ENCODE results near the gene SHMT2. TPM values are rescaled to one million over a fixed set of nuclear protein-coding genes. Genes with fewer than 3 reads are reported as not detected.
A peak's percentile ranks its signal among the peaks of the same experiment; 100 is the strongest.

The SHMT2 gene
- 344 TPM for polyA plus RNA-seq (2013, experiment 1 of 2; ENCODE audit: insufficient read length)
- polyA plus RNA-seq (2013, experiment 2 of 2; ENCODE audit: insufficient read length) = 354 TPM

GRCh38 chr12:57229634-57230380 is at the start of gene SHMT2:
TSS of gene SHMT2 (plus strand) at chr12:57229711. CDS start at chr12:57229779, 68 bp downstream.
- DNase-seq = peak; percentile 96

GRCh38 chr12:57180321-57180989 is 49.1 kb upstream of the SHMT2 start:
- no peak for DNase-seq

- DNase-seq = no peak
Observed at GRCh38 chr12:57181072-57181471, 48.4 kb upstream of the SHMT2 start.

- DNase-seq = peak; percentile 81
Observed at GRCh38 chr12:57181561-57182155, 47.9 kb upstream of the SHMT2 start.

GRCh38 chr12:57182918-57183575 is 46.5 kb upstream of the SHMT2 start:
- peak; percentile 62 for DNase-seq

- DNase-seq = no peak
Observed at GRCh38 chr12:57183939-57184725, 45.4 kb upstream of the SHMT2 start.

GRCh38 chr12:57185403-57185802 is 44.1 kb upstream of the SHMT2 start:
- no peak for DNase-seq

- DNase-seq = no peak
Observed at GRCh38 chr12:57185906-57186508, 43.5 kb upstream of the SHMT2 start.

GRCh38 chr12:57187222-57188089 is 42.1 kb upstream of the SHMT2 start:
- no peak for DNase-seq

- no peak for DNase-seq
Observed at GRCh38 chr12:57188090-57188425, 41.5 kb upstream of the SHMT2 start.

- peak; percentile 25 for DNase-seq
Observed at GRCh38 chr12:57190037-57190436, 39.5 kb upstream of the SHMT2 start.

GRCh38 chr12:57190821-57191220 is 38.7 kb upstream of the SHMT2 start:
- no peak for DNase-seq

GRCh38 chr12:57191410-57191809 is 38.1 kb upstream of the SHMT2 start:
- no peak for DNase-seq

- DNase-seq = no peak
Observed at GRCh38 chr12:57192920-57193319, 36.6 kb upstream of the SHMT2 start.

- no peak for DNase-seq
Observed at GRCh38 chr12:57193706-57194245, 35.7 kb upstream of the SHMT2 start.

GRCh38 chr12:57194253-57194652 is 35.3 kb upstream of the SHMT2 start:
- no peak for DNase-seq

- DNase-seq = no peak
Observed at GRCh38 chr12:57195186-57195585, 34.3 kb upstream of the SHMT2 start.

GRCh38 chr12:57195611-57196371 is 33.7 kb upstream of the SHMT2 start:
- no peak for DNase-seq

GRCh38 chr12:57196439-57196838 is 33.1 kb upstream of the SHMT2 start:
- no peak for DNase-seq

- no peak for DNase-seq
Observed at GRCh38 chr12:57196956-57197355, 32.6 kb upstream of the SHMT2 start.

Measured in fibroblast of skin of abdomen (primary cell).